PFSK-1 (cell line): ENCODE measurements around the gene LAGE3.

ENCODE experiments used
- POLR2AphosphoS5 ChIP-seq: IDR thresholded peaks from 2 replicates; pipeline ENCODE4 v1.6.1; 2012; ENCODE audit warnings: low read depth, mild to moderate bottlenecking, control low read depth, low read length, moderate library complexity
- REST ChIP-seq, 2 experiments: IDR thresholded peaks; 2 replicates each; pipeline versions ENCODE4 v1.6.1 to v1.8.0; 2011 to 2012; ENCODE audit warnings: low read depth in 2 of 2, low read length in 2 of 2, control low read depth in 1 of 2, inconsistent platforms in 1 of 2, mild to moderate bottlenecking in 1 of 2, moderate library complexity in 1 of 2; ENCODE audit not compliant: insufficient read depth in 1 of 2
- SIN3A ChIP-seq: IDR thresholded peaks from 2 replicates; pipeline ENCODE4 v1.6.1; 2012; ENCODE audit warnings: mild to moderate bottlenecking, low read length, moderate library complexity, borderline replicate concordance; ENCODE audit not compliant: insufficient read depth

- TF ChIP-seq REST (IDR thresholded peaks at IDR 0.05; ENCODE audit: insufficient read depth in 1 of 2, low read depth in 2 of 2, low read length in 2 of 2) (no peak), POLR2AphosphoS5 (no peak), SIN3A (no peak)
Observed at GRCh38 chrX:154441984-154442707, 36.9 kb downstream of the LAGE3 start.
